ENCODE results near the gene MOB3B. TPM values are rescaled to one million over a fixed set of nuclear protein-coding genes. Genes with fewer than 3 reads are reported as not detected.

MOB3B gene
- total RNA-seq, 1 donor from 2014 or later = 17.8 TPM

- no peaks in the 10 kb centered on the region for H3K9me3 ChIP-seq
- H3K4me3 ChIP-seq = no peak overlapping the region
- TF ChIP-seq, protein P1, sequence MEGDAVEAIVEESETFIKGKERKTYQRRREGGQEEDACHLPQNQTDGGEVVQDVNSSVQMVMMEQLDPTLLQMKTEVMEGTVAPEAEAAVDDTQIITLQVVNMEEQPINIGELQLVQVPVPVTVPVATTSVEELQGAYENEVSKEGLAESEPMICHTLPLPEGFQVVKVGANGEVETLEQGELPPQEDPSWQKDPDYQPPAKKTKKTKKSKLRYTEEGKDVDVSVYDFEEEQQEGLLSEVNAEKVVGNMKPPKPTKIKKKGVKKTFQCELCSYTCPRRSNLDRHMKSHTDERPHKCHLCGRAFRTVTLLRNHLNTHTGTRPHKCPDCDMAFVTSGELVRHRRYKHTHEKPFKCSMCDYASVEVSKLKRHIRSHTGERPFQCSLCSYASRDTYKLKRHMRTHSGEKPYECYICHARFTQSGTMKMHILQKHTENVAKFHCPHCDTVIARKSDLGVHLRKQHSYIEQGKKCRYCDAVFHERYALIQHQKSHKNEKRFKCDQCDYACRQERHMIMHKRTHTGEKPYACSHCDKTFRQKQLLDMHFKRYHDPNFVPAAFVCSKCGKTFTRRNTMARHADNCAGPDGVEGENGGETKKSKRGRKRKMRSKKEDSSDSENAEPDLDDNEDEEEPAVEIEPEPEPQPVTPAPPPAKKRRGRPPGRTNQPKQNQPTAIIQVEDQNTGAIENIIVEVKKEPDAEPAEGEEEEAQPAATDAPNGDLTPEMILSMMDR (IDR thresholded peaks at IDR 0.05) = no peak
- no peaks in the 10 kb centered on the region for H3K4me1 ChIP-seq
- intact Hi-C loops (cut with DNase I) = no loop called here
- ATAC-seq (no peak), DNase-seq (no peak)
- H3K36me3 ChIP-seq = no peaks in the 10 kb centered on the region
- no peak overlapping the region for H3K27ac ChIP-seq
- H3K27me3 ChIP-seq = no peaks in the 10 kb centered on the region
Observed at GRCh38 chr9:27523141-27523540, 6.5 kb downstream of the MOB3B start.

GRCh38 chr9:27520986-27521385, 8.6 kb downstream of the MOB3B start:
- H3K9me3 ChIP-seq = no peaks in the 10 kb centered on the region
- no peaks in the 10 kb centered on the region for H3K36me3 ChIP-seq
- DNase-seq (no peak), ATAC-seq (no peak)
- intact Hi-C loops (cut with DNase I) = no loop called here
- TF ChIP-seq, protein P1 (IDR thresholded peaks at IDR 0.05) = no peak
- H3K27ac ChIP-seq = no peak overlapping the region
- no peaks in the 10 kb centered on the region for H3K27me3 ChIP-seq
- H3K4me3 ChIP-seq = no peak overlapping the region
- H3K4me1 ChIP-seq = no peaks in the 10 kb centered on the region

- Histone ChIP-seq H3K9me3 (no peaks in the 10 kb centered on the region), H3K36me3 (no peaks in the 10 kb centered on the region), H3K4me1 (no peaks in the 10 kb centered on the region), H3K27me3 (no peaks in the 10 kb centered on the region), H3K4me3 (no peak overlapping the region), H3K27ac (no peak overlapping the region)
- DNase-seq (no peak), ATAC-seq (no peak)
- intact Hi-C loops (cut with DNase I) = no loop called here
- TF ChIP-seq, protein P1 (IDR thresholded peaks at IDR 0.05) = no peak
Observed at GRCh38 chr9:27519466-27520465, 9.8 kb downstream of the MOB3B start.

- Histone ChIP-seq H3K27ac (no peak overlapping the region), H3K4me3 (no peak overlapping the region), H3K36me3 (no peaks in the 10 kb centered on the region), H3K9me3 (no peaks in the 10 kb centered on the region), H3K4me1 (no peaks in the 10 kb centered on the region), H3K27me3 (no peaks in the 10 kb centered on the region)
- DNase-seq (no peak), ATAC-seq (no peak)
- intact Hi-C loops (cut with DNase I) = no loop called here
- TF ChIP-seq, protein P1 (IDR thresholded peaks at IDR 0.05) = no peak
Observed at GRCh38 chr9:27518809-27519208, 10.8 kb downstream of the MOB3B start.

DNA sequence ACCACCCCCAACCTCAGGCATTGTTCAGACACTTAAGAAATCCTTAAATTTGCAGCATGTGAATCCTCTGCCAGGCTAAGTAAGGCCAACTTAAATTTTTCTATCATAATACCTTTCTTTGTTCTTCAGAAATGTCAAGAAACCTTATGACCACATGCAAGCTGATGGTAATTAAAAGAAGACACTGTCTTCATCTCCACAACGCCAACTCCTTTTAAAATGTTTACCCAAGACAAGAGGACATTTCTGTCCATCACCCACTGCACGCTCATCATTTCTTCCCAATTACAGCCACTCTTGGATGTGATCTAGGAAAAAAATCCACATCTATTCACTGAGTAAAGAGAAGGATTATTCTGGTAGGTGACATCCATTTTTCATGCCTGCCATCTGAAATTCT, 11.6 kb downstream of the MOB3B start:
- Histone ChIP-seq H3K36me3 (no peaks in the 10 kb centered on the region), H3K4me1 (no peaks in the 10 kb centered on the region), H3K27me3 (no peaks in the 10 kb centered on the region), H3K27ac (no peak overlapping the region), H3K4me3 (no peak overlapping the region), H3K9me3 (no peaks in the 10 kb centered on the region)
- TF ChIP-seq, protein P1 (IDR thresholded peaks at IDR 0.05) = no peak
- intact Hi-C loops (cut with DNase I) = no loop called here
- no peak for DNase-seq
- ATAC-seq = no peak

All from upper lobe of right lung (tissue), 1 donor.